Central memory CD8-positive, alpha-beta T cell (primary cell): ENCODE measurements around the gene TSHZ3.

Experiments
- ATAC-seq: fragments of 150-1000 bp; cut with Tn5 transposase; replicated peaks from 2 replicates; pipeline ENCODE4 v1.10.0; 2022; ENCODE audit warnings: mild to moderate bottlenecking, moderate FRiP score, moderate number of reproducible peaks; ENCODE audit not compliant: poor library complexity, severe bottlenecking; ENCODE audit errors: extremely low read depth
- DNase-seq, 2 donors: peaks; one replicate each; pipeline ENCODE4 v3.0.0; 2021; ENCODE audit warnings: low spot score in 2 of 2
- H3K27ac Mint-ChIP-seq: one replicate; pipeline ENCODE4 v1.8.0; 2022; ENCODE audit warnings: low read depth, mild to moderate bottlenecking, moderate library complexity, mixed read lengths
- H3K27me3 Mint-ChIP-seq: one replicate; pipeline ENCODE4 v1.8.0; 2022; ENCODE audit warnings: mixed read lengths
- H3K36me3 Mint-ChIP-seq: one replicate; pipeline ENCODE4 v1.8.0; 2022; ENCODE audit warnings: mild to moderate bottlenecking, moderate library complexity, mixed read lengths; ENCODE audit not compliant: insufficient read depth
- H3K4me1 Mint-ChIP-seq: one replicate; pipeline ENCODE4 v1.8.0; 2022; ENCODE audit warnings: mixed read lengths
- H3K4me3 Mint-ChIP-seq: one replicate; pipeline ENCODE4 v1.8.0; 2022; ENCODE audit warnings: mild to moderate bottlenecking, moderate library complexity, mixed read lengths
- H3K9me3 Mint-ChIP-seq: one replicate; pipeline ENCODE4 v1.8.0; 2022; ENCODE audit warnings: mixed read lengths

Gene TSHZ3

DNA sequence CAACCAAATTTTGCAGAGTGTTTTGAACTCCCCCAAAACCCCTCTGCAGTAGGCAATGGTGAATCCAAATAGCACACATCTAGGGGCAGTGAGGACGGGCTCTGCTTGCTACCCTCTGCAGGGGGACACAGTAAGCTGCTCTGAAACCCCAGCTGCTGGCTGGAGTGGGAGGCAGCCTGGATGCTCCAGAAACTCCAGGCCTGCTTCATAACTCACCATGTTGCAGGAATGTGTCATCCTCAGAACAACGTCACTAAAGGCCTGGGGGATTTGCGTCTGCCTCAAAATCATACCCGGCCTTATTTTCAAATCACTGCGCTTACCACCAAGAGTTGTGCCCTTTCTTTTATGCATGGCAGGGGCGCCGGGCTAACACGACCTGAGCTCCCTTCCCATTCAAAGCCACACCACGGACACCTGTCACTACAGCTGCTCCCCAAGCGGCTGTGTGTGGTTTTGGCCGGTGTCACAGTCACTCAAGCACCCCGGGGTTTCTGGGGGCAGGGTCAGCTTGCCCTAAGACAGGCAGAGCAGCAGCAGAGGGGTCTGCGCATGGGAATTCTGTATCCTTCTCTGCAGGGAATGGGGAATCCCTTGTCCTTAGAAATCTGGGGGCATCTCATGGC lies 93.9 kb downstream of the TSHZ3 start:
- DNase-seq: no peak
- H3K9me3 Mint-ChIP-seq: no peaks in the 10 kb centered on the region
- ATAC-seq: no peak

DNA sequence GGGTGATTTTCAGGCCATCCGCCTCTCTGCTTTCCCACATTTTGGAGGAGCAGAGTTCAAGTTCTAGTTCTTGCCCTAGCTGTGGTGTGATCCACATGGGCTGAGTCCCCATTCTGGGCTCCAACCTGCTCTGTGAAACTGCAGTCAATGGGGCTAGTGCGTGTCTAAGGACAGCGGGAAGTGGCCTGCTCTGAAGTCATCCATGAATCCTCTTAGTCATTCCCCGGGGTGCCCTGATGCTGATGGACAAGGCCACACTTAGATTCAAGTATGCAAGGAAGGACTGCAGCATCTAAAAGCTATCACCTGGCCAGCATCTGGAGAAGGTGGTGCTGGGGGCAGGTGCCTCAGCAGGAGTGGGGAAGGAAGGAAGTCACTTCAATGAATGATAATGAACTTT lies 94.6 kb downstream of the TSHZ3 start:
- Mint-ChIP-seq H3K4me3 (no peak overlapping the region), H3K4me1 (no peaks in the 10 kb centered on the region), H3K36me3 (no peaks in the 10 kb centered on the region), H3K27me3 (peaks cover 56% of the 10 kb centered on the region), H3K27ac (no peak overlapping the region), H3K9me3 (no peaks in the 10 kb centered on the region)
- DNase-seq (no peak), ATAC-seq (no peak)

More for the DNA sequence above, 93.9 kb downstream of the TSHZ3 start:
- H3K4me1 Mint-ChIP-seq: no peaks in the 10 kb centered on the region
- H3K27ac Mint-ChIP-seq: no peak overlapping the region
- peaks cover 2% of the 10 kb centered on the region for H3K36me3 Mint-ChIP-seq
- peaks cover 56% of the 10 kb centered on the region for H3K27me3 Mint-ChIP-seq
- H3K4me3 Mint-ChIP-seq: no peak overlapping the region

DNA sequence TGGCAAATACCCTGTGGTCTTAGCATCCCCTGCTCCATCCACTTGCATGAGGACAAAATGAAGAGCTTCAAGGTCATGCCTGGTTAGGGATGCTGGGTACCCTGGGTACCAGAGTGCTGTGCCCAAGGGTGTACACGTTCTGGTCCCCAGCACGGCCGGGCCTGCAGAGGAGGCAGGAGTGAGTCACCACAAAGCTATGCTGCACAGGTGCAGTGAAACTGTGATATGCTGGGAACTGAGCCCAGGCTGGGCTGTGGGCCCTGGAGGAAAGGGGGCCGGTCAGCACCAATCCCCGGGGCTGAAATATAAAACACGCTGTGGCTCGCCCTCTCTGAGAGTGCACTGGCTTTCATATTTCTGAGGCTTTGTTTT lies 95.1 kb downstream of the TSHZ3 start:
- no peak overlapping the region for H3K4me3 Mint-ChIP-seq
- no peak overlapping the region for H3K27ac Mint-ChIP-seq
- H3K36me3 Mint-ChIP-seq: no peaks in the 10 kb centered on the region
- H3K9me3 Mint-ChIP-seq: no peaks in the 10 kb centered on the region
- no peak for ATAC-seq
- H3K4me1 Mint-ChIP-seq: no peaks in the 10 kb centered on the region
- no peak for DNase-seq
- H3K27me3 Mint-ChIP-seq: peaks cover 52% of the 10 kb centered on the region

DNA sequence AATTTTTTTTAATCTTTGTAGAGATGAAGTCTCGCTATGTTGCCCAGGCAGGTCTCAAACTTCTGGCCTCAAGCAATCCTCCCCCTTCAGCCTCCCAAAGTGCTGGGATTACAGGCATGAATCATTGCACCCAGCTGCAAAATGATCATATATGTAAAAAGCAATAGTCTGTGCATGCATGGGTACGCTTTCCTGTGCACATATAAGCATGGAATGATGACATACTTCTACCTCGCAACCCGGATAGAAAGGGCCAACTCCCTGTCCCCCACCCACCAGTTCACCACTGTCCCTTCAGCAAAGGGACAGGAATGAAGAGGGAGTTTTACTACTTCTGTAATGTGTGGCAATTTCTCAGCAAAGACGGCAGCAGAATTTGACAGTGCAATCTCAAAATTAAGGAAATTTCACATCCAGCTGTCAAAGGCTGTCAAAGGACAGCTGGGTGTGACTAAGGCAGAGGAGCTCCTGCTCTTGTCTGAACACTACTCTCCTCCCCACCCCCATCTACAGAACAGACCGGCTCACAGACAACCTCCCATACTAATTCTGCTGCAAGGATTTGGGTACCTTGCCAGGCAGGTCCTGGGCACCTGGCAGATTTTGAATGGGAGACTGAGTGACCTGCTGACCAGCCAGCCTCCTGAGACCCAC lies 95.6 kb downstream of the TSHZ3 start:
- Mint-ChIP-seq H3K4me3 (no peak overlapping the region), H3K36me3 (no peaks in the 10 kb centered on the region), H3K27me3 (peaks cover 51% of the 10 kb centered on the region), H3K27ac (no peak overlapping the region), H3K4me1 (no peaks in the 10 kb centered on the region), H3K9me3 (no peaks in the 10 kb centered on the region)
- ATAC-seq: no peak
- no peak for DNase-seq

DNA sequence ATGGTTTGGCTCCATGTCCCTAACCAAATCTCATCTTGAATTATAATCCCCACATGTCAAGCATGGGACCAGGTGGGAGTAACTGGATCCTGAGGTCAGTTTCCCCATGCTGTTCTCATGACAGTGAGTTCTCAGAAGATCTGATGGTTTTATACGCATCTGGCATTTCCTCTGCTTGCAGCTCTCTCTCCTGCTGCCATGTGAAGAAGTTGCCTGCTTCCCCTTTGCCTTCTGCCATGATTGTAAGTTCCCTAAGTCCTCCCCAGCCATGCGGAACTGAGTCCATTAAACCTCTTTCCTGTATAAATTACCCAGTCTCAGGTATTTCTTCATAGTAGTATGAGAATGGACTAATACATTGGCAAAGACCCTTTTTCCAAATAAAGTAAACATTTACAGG lies 96.8 kb downstream of the TSHZ3 start:
- Mint-ChIP-seq H3K4me1 (no peaks in the 10 kb centered on the region), H3K27me3 (peaks cover 51% of the 10 kb centered on the region), H3K9me3 (no peaks in the 10 kb centered on the region), H3K4me3 (no peak overlapping the region), H3K27ac (no peak overlapping the region), H3K36me3 (no peaks in the 10 kb centered on the region)
- no peak for DNase-seq
- no peak for ATAC-seq

DNA sequence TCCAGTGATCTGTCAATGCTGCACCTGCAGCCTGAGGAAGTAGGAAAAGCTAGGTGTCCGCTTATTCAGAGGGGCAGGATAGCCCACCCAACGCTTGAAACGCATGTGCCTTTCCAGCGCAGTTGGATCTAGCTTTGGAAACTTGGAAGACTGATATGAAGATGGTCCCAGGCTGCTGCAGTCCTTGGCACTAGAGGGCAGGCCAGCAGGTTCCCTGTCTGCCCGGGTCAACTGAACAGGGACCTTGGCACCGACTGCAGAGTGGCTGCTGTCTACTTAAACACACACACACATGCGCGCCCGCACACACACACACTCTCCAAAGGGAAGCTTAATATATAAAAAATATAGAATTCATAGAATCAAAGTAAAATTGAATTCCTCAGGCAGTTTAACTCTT lies 100.0 kb downstream of the TSHZ3 start:
- no peak for ATAC-seq
- Mint-ChIP-seq H3K4me3 (no peak overlapping the region), H3K36me3 (no peaks in the 10 kb centered on the region), H3K9me3 (no peaks in the 10 kb centered on the region), H3K4me1 (no peaks in the 10 kb centered on the region), H3K27ac (no peak overlapping the region), H3K27me3 (peaks cover 50% of the 10 kb centered on the region)
- DNase-seq: no peak

DNA sequence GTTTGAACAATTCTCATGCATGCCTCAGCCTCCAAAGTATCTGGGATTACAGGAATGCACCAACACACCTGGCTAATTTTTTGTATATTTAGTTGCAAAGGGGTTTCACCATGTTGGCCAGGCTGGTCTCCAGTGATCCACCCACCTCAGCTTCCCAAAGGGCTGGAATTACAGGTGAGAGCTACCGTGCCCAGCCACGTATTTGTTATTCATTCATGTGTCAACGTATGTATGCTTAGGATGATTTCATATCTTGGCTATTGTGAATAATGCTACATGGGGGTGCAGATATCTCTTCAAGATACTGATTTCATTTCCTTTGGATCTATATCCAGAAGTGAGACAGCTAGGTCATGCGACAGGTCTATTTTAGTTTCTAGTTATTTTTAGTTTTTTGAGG lies 113.4 kb downstream of the TSHZ3 start:
- H3K27ac Mint-ChIP-seq: no peak overlapping the region
- ATAC-seq (no peak), DNase-seq (no peak)
- H3K27me3 Mint-ChIP-seq: peaks cover 59% of the 10 kb centered on the region
- no peaks in the 10 kb centered on the region for H3K36me3 Mint-ChIP-seq
- H3K4me1 Mint-ChIP-seq: no peaks in the 10 kb centered on the region
- no peaks in the 10 kb centered on the region for H3K9me3 Mint-ChIP-seq
- H3K4me3 Mint-ChIP-seq: no peak overlapping the region

DNA sequence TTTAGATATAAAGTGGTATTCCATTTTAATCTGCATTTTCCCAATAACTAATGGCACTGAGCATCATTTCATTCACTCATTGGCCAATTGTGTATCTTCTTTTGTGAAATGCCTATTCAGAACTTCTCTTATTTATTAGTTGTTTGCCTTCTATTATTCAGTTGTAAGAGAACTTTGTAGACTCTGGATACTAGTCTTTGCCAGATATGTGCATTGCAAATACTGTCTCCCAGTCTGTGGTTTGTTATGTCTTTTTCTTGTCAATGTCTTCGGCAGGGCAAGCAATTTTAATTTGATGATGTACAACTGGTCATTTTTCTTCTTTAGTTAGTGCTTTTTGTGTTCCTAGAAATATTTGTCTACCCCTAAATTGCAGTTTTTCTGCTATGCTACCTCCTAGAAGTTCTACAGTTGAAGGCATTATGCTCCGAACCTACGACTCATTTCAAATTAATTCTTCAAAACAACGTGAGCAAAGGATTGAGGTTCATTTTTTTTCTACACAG lies 115.9 kb downstream of the TSHZ3 start:
- Mint-ChIP-seq H3K36me3 (no peaks in the 10 kb centered on the region), H3K27ac (no peak overlapping the region), H3K27me3 (peaks cover 49% of the 10 kb centered on the region), H3K4me1 (no peaks in the 10 kb centered on the region), H3K9me3 (no peaks in the 10 kb centered on the region), H3K4me3 (no peak overlapping the region)
- ATAC-seq (no peak), DNase-seq (no peak)

DNA sequence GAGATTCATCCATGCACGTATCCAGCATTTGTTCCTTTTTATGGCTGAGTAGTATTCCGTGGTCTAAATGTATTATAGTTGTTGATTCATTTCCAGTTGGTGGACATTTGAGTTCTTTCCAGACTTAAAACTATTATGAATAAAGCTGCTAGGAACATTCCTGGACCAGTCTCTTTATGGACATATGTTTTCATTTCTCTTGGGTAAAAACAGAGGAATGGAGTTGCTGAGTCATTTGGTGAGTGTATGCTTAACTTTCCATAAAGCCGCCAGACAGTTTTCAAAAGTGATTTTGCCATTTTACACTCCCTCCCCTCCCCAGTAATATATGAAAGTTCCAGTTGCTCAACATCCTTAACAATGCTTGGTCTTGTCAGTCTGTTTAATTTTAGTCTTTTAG lies 116.4 kb downstream of the TSHZ3 start:
- DNase-seq (no peak), ATAC-seq (no peak)
- Mint-ChIP-seq H3K27me3 (peaks cover 49% of the 10 kb centered on the region), H3K4me3 (no peak overlapping the region), H3K27ac (no peak overlapping the region), H3K9me3 (no peaks in the 10 kb centered on the region), H3K36me3 (no peaks in the 10 kb centered on the region), H3K4me1 (no peaks in the 10 kb centered on the region)

DNA sequence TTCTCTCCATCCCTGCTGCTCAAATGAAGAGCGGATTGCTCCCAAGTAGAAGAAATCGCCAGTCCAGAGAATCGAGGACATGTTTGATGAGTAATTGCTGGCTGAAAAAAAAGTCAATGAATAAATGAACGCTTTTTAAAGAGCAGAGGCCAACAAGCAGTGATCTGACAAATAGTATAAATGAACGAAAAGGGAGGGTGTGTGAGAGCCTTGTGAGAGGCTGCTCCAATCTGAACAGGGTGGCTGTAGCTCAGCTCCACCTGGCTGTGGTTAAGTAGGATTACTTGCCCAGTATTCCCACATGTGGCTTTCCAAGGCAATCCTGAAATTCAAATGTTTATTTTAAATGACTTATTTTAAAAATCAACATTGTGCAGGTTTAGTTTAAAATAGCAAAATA lies 117.1 kb downstream of the TSHZ3 start:
- no peaks in the 10 kb centered on the region for H3K4me1 Mint-ChIP-seq
- no peak for ATAC-seq
- H3K4me3 Mint-ChIP-seq: no peak overlapping the region
- H3K27me3 Mint-ChIP-seq: peaks cover 54% of the 10 kb centered on the region
- no peak for DNase-seq
- H3K36me3 Mint-ChIP-seq: no peaks in the 10 kb centered on the region
- H3K27ac Mint-ChIP-seq: no peak overlapping the region
- H3K9me3 Mint-ChIP-seq: no peaks in the 10 kb centered on the region

DNA sequence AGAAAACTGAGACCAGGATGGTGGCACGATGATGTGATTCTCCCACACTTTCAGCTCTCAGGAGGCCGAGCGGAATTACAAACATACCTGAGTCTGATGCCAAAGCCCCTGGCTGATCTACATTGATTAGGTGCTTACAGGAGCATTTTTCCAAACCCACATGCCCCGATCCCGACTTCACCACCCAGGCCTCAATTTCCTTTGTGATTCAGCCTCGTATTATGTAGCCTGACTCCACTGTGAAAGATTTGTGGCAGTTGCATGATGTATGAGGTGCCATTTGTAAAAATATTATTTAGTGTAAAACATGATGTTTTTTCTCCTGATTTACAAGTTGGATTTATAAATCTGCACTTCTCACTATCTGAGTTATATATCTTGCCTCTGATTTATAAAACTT lies 118.0 kb downstream of the TSHZ3 start:
- peaks cover 47% of the 10 kb centered on the region for H3K27me3 Mint-ChIP-seq
- no peaks in the 10 kb centered on the region for H3K36me3 Mint-ChIP-seq
- ATAC-seq (no peak), DNase-seq (no peak)
- no peaks in the 10 kb centered on the region for H3K9me3 Mint-ChIP-seq
- no peak overlapping the region for H3K27ac Mint-ChIP-seq
- no peak overlapping the region for H3K4me3 Mint-ChIP-seq
- no peaks in the 10 kb centered on the region for H3K4me1 Mint-ChIP-seq

DNA sequence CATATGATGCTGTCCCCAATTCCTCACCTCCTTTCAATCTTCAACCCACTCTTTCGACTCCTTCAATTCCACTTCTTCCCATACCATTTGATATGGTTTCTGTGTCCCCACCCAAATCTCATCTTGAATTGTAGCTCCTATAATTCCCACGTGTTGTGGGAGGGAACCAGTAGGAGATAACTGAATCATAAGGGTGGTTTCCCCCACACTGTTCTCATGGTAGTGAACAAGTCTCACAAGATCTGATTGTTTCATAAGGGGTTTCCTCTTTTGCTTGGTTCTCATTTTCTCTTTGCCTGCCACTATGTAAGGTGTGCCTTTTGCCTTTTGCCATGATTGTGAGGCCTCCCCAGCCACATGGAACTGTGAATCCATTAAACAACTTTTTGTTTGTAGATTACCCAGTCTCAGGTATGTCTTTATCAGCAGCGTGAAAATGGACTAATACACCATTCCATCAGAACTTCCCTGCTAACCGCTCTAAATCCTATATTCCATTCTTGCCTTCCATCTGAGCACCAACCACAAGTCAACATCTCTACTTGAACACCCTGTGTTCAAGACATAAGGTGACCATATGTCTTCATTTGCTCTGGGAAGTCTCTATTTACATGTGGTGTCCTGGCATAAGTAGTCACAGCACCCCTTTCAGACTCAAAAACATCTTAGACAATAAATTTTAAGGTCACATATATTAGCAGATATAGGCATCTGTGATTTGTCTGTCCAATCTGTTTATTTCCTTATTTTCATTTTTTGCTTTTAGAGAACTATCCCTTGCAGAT lies 122.9 kb downstream of the TSHZ3 start:
- Mint-ChIP-seq H3K4me3 (no peak overlapping the region), H3K36me3 (no peaks in the 10 kb centered on the region), H3K27me3 (peaks cover 11% of the 10 kb centered on the region), H3K9me3 (no peaks in the 10 kb centered on the region), H3K27ac (no peak overlapping the region), H3K4me1 (no peaks in the 10 kb centered on the region)
- DNase-seq (no peak), ATAC-seq (no peak)
